ENCODE measurements around the gene HOXC4.
"Not testable (repeated sequence)": the region's sequence is repeated elsewhere in the genome, so short reads cannot be mapped to it uniquely, and the experiment has no call there.

Gene HOXC4

DNA sequence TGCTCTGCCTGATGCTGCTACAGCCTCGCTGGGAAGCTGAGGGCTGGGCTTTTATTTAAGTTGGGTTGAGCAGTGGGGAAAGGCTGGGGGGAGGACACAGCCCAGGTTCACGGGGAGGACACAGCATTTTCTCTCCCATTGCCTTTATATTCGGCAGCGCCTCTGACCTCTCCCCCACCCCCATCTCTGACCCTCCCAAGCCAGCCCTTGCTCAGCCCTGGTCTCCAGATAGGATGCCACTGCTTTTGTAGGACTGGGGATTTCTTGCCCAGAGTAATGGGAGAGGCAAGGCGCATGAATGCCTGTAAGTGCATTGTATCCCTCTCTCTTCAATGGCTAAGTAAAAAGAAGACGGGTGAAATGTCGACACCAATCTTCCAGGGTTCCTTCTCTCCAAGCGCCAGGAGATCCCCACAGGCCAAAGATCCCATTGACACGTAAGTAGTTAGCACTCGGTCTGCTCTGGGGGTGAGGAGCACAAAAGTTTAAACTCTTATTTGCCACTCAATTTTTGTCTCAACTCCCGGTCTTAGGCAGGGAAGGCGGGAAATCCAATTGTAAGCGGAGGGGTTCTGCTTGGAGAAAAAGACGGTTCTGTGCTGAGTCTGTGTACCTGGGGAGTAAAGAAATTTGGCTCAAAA lies 4.6 kb downstream of the HOXC4 start:
- no peak for DNase-seq

GRCh38 chr12:54059668-54060067 lies 6.0 kb downstream of the HOXC4 start:
- no peak for DNase-seq

- DNase-seq: no peak
These were observed 6.7 kb downstream of the HOXC4 start for GRCh38 chr12:54060174-54060974.

GRCh38 chr12:54060975-54061778 lies 7.5 kb downstream of the HOXC4 start:
- DNase-seq: no peak

DNA sequence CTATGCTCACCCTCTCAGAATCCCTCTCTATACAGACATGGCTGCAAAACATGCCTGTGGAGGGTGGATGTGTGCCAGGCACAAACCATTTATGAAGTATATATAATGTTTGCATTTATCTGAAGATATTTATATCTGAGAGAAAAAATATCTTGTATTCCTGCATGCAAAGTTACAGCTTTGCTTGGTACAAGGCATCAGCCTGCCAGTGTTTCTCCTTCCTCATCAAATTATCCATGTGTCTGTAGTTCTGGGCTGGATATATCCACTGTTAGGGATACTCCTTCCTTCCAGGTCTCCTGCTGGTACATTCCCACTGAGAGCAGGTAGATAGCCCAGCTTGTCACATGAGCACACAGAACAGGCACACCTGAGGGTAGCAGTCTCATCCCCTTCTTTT lies 12.0 kb downstream of the HOXC4 start:
- DNase-seq: no peak

DNA sequence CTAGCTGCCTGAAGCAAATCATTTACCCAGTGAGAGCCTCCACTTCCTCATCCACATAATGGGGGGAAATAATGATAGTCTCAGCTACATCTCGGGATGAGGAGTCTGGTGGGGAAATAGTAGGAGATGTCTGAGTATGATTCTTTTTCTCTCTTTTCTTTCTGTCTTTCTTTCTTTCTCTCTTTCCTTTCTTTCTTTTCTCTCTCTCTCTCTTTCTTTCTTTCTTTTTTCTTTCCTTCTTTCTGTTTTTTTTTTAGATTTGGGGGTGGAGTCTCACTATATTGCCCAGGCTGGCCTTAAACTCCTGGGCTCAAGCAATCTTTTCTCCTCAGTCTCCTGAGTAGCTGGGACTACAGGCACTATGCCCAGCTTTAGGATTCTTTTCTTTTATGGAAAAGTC lies 12.8 kb downstream of the HOXC4 start:
- DNase-seq: no peak

- DNase-seq: no peak
These were observed 14.9 kb downstream of the HOXC4 start for GRCh38 chr12:54068418-54069070.

GRCh38 chr12:54071942-54072341 lies 18.3 kb downstream of the HOXC4 start:
- DNase-seq: no peak

DNA sequence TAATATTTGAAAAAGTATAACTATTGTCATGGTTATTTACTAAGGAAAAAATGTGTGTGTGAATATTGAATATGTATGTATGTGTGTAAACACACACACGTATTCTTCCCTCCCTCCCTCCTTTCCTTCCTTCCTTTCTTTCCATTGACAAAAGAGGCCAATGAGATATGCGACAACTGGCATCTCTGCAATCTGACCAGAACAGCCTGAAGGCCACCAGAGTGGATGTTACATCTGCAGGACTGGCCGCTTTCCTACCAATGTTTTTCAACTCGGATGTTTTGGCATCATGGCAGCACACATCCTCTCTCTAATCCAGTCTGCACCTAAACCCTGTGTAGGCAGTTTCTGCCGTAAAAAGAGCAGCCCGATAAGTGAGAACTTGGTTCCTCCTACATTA lies 20.7 kb downstream of the HOXC4 start:
- no peak for DNase-seq

DNA sequence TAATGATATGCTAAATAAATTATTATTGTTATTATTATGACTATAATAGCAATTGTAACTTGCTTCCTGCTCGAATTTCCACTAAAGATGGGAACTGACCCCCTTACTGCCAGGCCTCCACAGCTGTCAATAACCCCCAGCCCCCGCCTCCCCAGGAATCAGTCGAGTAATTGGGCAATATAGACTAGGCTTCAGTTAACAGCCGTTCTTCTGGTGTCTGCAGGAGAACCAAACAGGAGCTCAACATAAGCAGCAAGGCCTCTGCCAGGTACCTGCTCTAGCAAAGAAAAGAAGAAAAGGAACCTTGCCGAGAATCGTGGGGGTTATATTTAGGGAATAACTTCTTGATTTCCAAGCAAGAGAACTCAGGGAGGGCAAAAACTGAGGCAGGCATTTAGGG lies 21.8 kb downstream of the HOXC4 start:
- DNase-seq: no peak

- no peak for DNase-seq
These were observed 22.3 kb downstream of the HOXC4 start for GRCh38 chr12:54075974-54076373.

GRCh38 chr12:54077843-54078242 lies 24.2 kb downstream of the HOXC4 start:
- DNase-seq: not testable (repeated sequence)

GRCh38 chr12:54079115-54079514 lies 25.5 kb downstream of the HOXC4 start:
- not testable (repeated sequence) for DNase-seq

DNA sequence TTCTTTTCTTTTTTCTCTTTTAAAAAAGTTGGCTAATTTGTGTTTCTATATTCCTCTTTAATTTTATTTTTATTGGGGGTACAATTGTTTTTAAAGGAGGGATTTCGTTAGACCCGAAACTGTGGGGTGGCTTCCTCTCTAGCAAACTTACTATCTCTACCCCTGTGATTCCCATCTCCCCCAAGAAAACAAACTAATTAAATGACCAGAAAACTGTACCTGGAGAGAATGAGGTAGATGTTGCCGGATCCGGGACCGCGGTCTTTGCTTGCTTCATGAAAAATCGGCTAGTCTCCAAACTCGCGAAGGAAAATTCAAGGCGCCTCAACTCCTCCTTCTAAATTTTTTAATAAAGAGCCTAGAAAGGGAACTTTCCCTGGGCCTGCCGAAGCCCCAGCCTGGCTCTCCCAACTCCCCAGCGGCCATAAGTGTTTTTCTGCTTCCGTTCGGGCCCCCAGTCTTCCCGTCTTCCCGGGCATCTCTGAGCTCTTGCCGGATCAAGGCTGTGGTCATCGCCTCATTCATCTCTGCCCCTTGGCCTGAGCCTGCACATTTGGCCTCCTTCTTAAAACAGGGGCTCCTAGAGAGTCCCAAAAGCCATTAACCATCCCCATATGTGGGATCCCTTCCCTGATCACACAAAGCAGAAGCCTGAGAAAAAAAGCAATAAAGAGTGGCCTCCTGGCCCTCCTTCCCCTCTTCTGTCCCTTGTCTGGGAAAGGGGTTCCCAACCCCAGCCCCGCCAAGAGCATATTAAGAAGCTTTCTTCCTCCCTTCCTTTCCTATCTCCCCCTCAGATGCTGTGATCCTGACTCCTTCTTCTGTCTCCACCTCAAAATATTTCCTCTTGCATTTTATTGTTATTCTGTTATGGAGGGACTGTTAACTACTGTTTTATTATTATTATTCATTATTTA lies 26.6 kb downstream of the HOXC4 start:
- DNase-seq: not testable (repeated sequence)

GRCh38 chr12:54081053-54081514 lies 27.4 kb downstream of the HOXC4 start:
- not testable (repeated sequence) for DNase-seq

GRCh38 chr12:54081581-54082396 lies 28.2 kb downstream of the HOXC4 start:
- not testable (repeated sequence) for DNase-seq

DNA sequence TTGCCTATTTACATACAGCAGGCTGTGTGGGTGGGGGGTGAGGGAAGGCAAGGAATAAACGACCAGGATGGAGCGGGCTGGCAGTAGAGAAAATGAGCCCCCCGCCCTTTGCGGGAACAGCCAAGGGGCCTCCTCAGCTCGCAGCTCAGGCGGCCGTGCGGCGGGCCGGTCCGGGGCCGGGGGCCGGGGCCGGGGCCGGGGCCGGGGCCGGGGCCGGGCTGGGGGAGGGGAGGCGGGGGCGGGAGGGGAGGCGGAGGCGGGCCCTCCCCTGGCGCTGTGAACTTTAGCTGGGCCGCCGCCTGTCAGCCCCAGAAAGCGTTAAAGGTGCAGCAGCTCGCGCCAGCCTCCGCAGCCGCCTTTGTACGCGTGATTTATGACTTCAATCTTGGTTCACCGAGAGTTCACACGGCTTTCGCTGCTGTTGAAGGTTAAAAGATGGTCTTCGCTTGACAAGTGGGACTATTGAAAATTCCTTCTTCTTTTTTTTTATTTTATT lies 28.8 kb downstream of the HOXC4 start:
- no peak for DNase-seq

DNA sequence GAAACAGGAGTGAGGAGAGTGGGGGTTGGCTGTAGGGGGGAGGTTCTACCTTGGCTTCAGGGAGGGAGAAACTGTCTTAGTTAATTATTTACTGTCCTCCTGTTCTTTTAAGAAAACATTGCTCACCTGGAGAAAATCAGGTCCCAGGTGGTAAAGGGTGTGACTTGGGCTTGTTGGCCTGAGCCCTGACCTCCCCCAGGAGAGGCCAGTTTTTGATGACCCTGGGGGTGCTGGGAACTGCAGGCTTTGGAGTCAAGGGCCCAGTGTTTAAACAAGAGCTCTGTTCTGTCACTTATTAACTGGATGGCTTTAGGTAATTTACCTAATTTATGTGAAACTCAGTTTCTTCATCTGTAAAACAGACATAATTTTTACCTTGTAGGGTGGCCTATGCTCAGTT lies 34.4 kb downstream of the HOXC4 start:
- not testable (repeated sequence) for DNase-seq

- DNase-seq: not testable (repeated sequence)
These were observed 35.8 kb downstream of the HOXC4 start for GRCh38 chr12:54089465-54089864.

DNA sequence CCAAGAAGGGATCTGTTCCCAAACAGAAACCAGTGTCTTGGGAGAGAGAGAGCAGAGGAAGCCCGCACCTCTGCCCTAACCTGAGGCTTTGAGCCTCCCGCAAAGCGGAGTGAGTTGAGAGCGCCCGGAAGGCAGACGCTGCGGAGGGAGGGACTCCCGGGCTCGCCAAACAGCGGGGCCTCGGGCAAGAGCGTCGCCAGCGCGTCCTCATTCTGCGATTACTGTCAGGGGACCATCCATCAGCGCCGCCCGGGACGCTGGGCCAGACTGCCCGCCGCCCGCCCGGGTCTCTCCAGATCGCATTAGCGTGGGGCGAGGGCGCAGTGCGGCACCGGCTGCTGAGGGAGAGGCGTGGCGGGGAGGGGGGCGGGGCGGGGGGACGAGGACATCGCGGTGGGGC lies 36.7 kb downstream of the HOXC4 start:
- DNase-seq: not testable (repeated sequence)

- DNase-seq: not testable (repeated sequence)
These were observed 39.3 kb downstream of the HOXC4 start for GRCh38 chr12:54092943-54093342.
